Loucy (cell line): ENCODE data around the gene USF2.
"Not testable (repeated sequence)": the region's sequence is repeated elsewhere in the genome, so short reads cannot be mapped to it uniquely, and the experiment has no call there.

ENCODE experiments used
- CTCF ChIP-seq: fragments of 200-600 bp; sonication (generic); conservative IDR thresholded peaks from 2 replicates; pipeline ENCODE4 v1.5.1; 2014; ENCODE audit warnings: mild to moderate bottlenecking, antibody characterized with exemption, low read length
- EZH2phosphoT487 ChIP-seq: fragments of 200-600 bp; IDR thresholded peaks from 2 replicates; pipeline ENCODE4 v1.6.1; 2018; ENCODE audit warnings: antibody characterized with exemption, mild to moderate bottlenecking, moderate library complexity, borderline replicate concordance

GRCh38 chr19:35220973-35221590 lies 47.7 kb upstream of the USF2 start:
- TF ChIP-seq CTCF, EZH2phosphoT487: not testable (repeated sequence)
